Erythroblast (primary cell): ENCODE data around the gene DDX11.
"Not testable (repeated sequence)": the region's sequence is repeated elsewhere in the genome, so short reads cannot be mapped to it uniquely, and the experiment has no call there.

Experiments
- GATA1 ChIP-seq: IDR thresholded peaks from 2 replicates; pipeline ENCODE4 v1.6.1; 2011; ENCODE audit warnings: low read depth, mild to moderate bottlenecking, control low read depth, low read length, moderate library complexity
- POLR2A ChIP-seq: IDR thresholded peaks from 2 replicates; pipeline ENCODE4 v1.6.1; 2011; ENCODE audit warnings: mild to moderate bottlenecking, low read length

DNA sequence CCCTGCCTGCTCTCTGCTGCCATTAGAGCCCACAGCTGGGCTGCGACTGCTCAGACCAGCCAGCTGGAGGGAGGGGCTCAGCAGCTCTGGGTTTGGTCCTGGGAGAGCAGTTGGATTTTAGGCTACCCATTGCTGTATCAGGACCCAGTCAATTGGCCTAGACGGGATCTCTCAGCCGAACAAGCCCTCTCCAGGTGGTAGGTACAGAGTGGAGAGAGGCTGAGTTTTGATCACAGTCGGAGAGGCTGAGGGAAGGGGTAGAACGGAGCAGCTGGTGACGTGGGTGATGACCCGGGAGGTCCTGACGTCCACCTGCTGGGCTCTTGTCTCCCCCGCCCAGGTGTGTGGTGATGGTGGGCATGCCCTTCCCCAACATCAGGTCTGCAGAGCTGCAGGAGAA is 28.9 kb downstream of the DDX11 start:
- TF ChIP-seq POLR2A, GATA1: not testable (repeated sequence)
